GM23338 (cell line): ENCODE data around the gene PRODH2. TPM values are rescaled to one million over a fixed set of nuclear protein-coding genes. Genes with fewer than 3 reads are reported as not detected.

Experiments
- ATAC-seq: fragments of 200-7000 bp; cut with Tn5 transposase; 3 replicates; pipeline ENCODE4 v1.9.1; 2020
- DNase-seq: peaks from one replicate; pipeline ENCODE4 v3.0.0-alpha.2; 2015; ENCODE audit warnings: low spot score
- H2AFZ ChIP-seq: fragments of 200-600 bp; sonication (generic); 2 replicates; pipeline ENCODE4 v1.8.0; 2016; ENCODE audit warnings: antibody characterized with exemption, mild to moderate bottlenecking, moderate library complexity
- H3F3A ChIP-seq: fragments of 200-600 bp; sonication (generic); replicated peaks from 2 replicates; pipeline ENCODE4 v1.8.0; 2017; ENCODE audit warnings: antibody characterized with exemption, mixed run types, low read depth
- H3K27ac ChIP-seq: fragments of 200-600 bp; sonication (generic); 2 replicates; pipeline ENCODE4 v1.6.1; 2016; ENCODE audit warnings: low read depth
- H3K27me3 ChIP-seq: fragments of 200-600 bp; sonication (generic); 2 replicates; pipeline ENCODE4 v1.8.0; 2016; ENCODE audit warnings: mild to moderate bottlenecking, mixed run types, moderate library complexity; ENCODE audit not compliant: insufficient read depth
- H3K36me3 ChIP-seq: fragments of 200-600 bp; sonication (generic); 2 replicates; pipeline ENCODE4 v1.8.0; 2016; ENCODE audit warnings: mild to moderate bottlenecking; ENCODE audit not compliant: insufficient read depth
- H3K4me1 ChIP-seq: fragments of 200-600 bp; sonication (generic); 2 replicates; pipeline ENCODE4 v1.8.0; 2016; ENCODE audit warnings: mild to moderate bottlenecking, moderate library complexity; ENCODE audit not compliant: insufficient read depth
- H3K4me2 ChIP-seq: fragments of 200-600 bp; sonication (generic); 2 replicates; pipeline ENCODE4 v1.7.1; 2017; ENCODE audit warnings: mixed run types
- H3K4me3 ChIP-seq: fragments of 200-600 bp; sonication (generic); 2 replicates; pipeline ENCODE4 v1.6.1; 2016; ENCODE audit warnings: mixed run types
- H3K79me2 ChIP-seq: fragments of 200-600 bp; sonication (generic); replicated peaks from 2 replicates; pipeline ENCODE4 v1.8.0; 2017; ENCODE audit warnings: mild to moderate bottlenecking; ENCODE audit not compliant: insufficient read depth
- H3K9me2 ChIP-seq: fragments of 200-600 bp; sonication (generic); 2 replicates; pipeline ENCODE4 v1.8.0; 2017; ENCODE audit not compliant: insufficient read depth
- H4K20me1 ChIP-seq: fragments of 200-600 bp; sonication (generic); replicated peaks from 2 replicates; pipeline ENCODE4 v1.8.0; 2017; ENCODE audit warnings: mild to moderate bottlenecking; ENCODE audit not compliant: insufficient read depth
- H3K27ac Mint-ChIP-seq: 2 replicates; pipeline ENCODE4 v1.8.0; 2020; ENCODE audit warnings: inconsistent platforms, mild to moderate bottlenecking, moderate library complexity, mixed read lengths
- H3K27me3 Mint-ChIP-seq: 3 replicates; pipeline ENCODE4 v1.8.0; 2022; ENCODE audit warnings: low read depth, mild to moderate bottlenecking, moderate library complexity, mixed read lengths, inconsistent platforms; ENCODE audit not compliant: insufficient read depth, poor library complexity
- H3K36me3 Mint-ChIP-seq: 3 replicates; pipeline ENCODE4 v1.8.0; 2021; ENCODE audit warnings: low read depth, mild to moderate bottlenecking, inconsistent platforms, moderate library complexity, mixed read lengths
- H3K4me1 Mint-ChIP-seq: 3 replicates; pipeline ENCODE4 v1.8.0; 2020; ENCODE audit warnings: mild to moderate bottlenecking, inconsistent platforms, mixed read lengths
- H3K4me3 Mint-ChIP-seq: 3 replicates; pipeline ENCODE4 v1.8.0; 2021; ENCODE audit warnings: moderate library complexity, mild to moderate bottlenecking, inconsistent platforms, mixed read lengths
- H3K9me3 Mint-ChIP-seq: 3 replicates; pipeline ENCODE4 v1.8.0; 2020; ENCODE audit warnings: moderate library complexity, mild to moderate bottlenecking, inconsistent platforms, mixed read lengths
- CREB1 ChIP-seq: fragments of 250-450 bp; sonication (Bioruptor Pico); IDR thresholded peaks from 2 replicates; pipeline ENCODE4 v1.5.0; 2020; ENCODE audit warnings: low read depth, mild to moderate bottlenecking, moderate library complexity
- EZH2 ChIP-seq: fragments of 200-600 bp; sonication (generic); IDR thresholded peaks from one replicate; pipeline ENCODE4 v1.8.0; 2017; ENCODE audit warnings: antibody characterized with exemption, mild to moderate bottlenecking, low read depth; ENCODE audit not compliant: unreplicated experiment
- EZH2phosphoT487 ChIP-seq: fragments of 200-600 bp; sonication (generic); IDR thresholded peaks from one replicate; pipeline ENCODE4 v1.8.1; 2018; ENCODE audit warnings: antibody characterized with exemption; ENCODE audit not compliant: unreplicated experiment
- JUNB ChIP-seq: IDR thresholded peaks from one replicate; pipeline ENCODE4 v1.6.1; 2016; ENCODE audit warnings: antibody characterized with exemption; ENCODE audit not compliant: unreplicated experiment
- NANOG ChIP-seq: IDR thresholded peaks from 2 replicates; pipeline ENCODE4 v1.6.1; 2016; ENCODE audit warnings: antibody characterized with exemption, borderline replicate concordance
- POLR2AphosphoS5 ChIP-seq: IDR thresholded peaks from 2 replicates; pipeline ENCODE4 v1.6.1; 2016; ENCODE audit warnings: antibody characterized with exemption, low read depth
- STAT1 ChIP-seq: IDR thresholded peaks from one replicate; pipeline ENCODE4 v1.6.1; 2016; ENCODE audit warnings: antibody characterized with exemption; ENCODE audit not compliant: unreplicated experiment
- ZNF114 ChIP-seq: fragments of 250-450 bp; sonication (Bioruptor Pico); IDR thresholded peaks from 2 replicates; pipeline ENCODE4 v1.5.0; 2020; ENCODE audit warnings: mild to moderate bottlenecking, moderate library complexity
- ZNF331 ChIP-seq: fragments of 250-450 bp; sonication (Bioruptor Pico); IDR thresholded peaks from 2 replicates; pipeline ENCODE4 v1.5.0; 2020; ENCODE audit warnings: low read depth, mild to moderate bottlenecking, moderate library complexity
- polyA plus RNA-seq: library from polyadenylated mRNA; unstranded; fragments of >200 nt; fragmentation: Nextera tagmentation; extraction: Ambion mirVana; gene quantifications from 2 replicates; pipeline ENCODE4 v1.2.1, GENCODE V29; 2016
- total RNA-seq: library from RNA; depleted of rRNA; stranded (reverse); fragments of >200 nt; shearing (Covaris generic); gene quantifications from 2 replicates; pipeline ENCODE4 v1.2.3, GENCODE V29; 2014
- TF ChIP-seq, protein P1 (sequence below), 2 experiments: fragments of 200-600 bp in 1 of 2; sonication (generic) in 1 of 2; conservative IDR thresholded peaks; 2 replicates each; pipeline versions ENCODE4 v1.5.1 to v1.6.1; 2016 to 2017; ENCODE audit warnings: antibody characterized with exemption in 2 of 2, low read depth in 2 of 2, mild to moderate bottlenecking in 2 of 2, moderate library complexity in 1 of 2
- TF ChIP-seq, protein P2 (sequence below): fragments of 250-450 bp; sonication (Bioruptor Pico); IDR thresholded peaks from 2 replicates; pipeline ENCODE4 v1.5.0; 2020; ENCODE audit warnings: mild to moderate bottlenecking, moderate library complexity
- TF ChIP-seq, protein P3 (sequence below): IDR thresholded peaks from one replicate; pipeline ENCODE4 v1.6.1; 2018; ENCODE audit warnings: antibody characterized with exemption; ENCODE audit not compliant: unreplicated experiment
- TF ChIP-seq, protein P4 (sequence below): IDR thresholded peaks from 2 replicates; pipeline ENCODE4 v1.6.1; 2016; ENCODE audit warnings: antibody characterized with exemption

Gene PRODH2
- total and polyA plus RNA-seq, 2 experiments from 2014 or later: not detected

- ATAC-seq (no peak), DNase-seq (no peak)
- H3K4me1 ChIP-seq: peaks cover 23% of the 10 kb centered on the region
- TF ChIP-seq JUNB (no peak), EZH2 (no peak), ZNF114 (no peak), CREB1 (no peak), NANOG (no peak), ZNF331 (CRISPR knock-in tag) (no peak), EZH2phosphoT487 (no peak), STAT1 (no peak), POLR2AphosphoS5 (no peak)
- TF ChIP-seq, protein P1, sequence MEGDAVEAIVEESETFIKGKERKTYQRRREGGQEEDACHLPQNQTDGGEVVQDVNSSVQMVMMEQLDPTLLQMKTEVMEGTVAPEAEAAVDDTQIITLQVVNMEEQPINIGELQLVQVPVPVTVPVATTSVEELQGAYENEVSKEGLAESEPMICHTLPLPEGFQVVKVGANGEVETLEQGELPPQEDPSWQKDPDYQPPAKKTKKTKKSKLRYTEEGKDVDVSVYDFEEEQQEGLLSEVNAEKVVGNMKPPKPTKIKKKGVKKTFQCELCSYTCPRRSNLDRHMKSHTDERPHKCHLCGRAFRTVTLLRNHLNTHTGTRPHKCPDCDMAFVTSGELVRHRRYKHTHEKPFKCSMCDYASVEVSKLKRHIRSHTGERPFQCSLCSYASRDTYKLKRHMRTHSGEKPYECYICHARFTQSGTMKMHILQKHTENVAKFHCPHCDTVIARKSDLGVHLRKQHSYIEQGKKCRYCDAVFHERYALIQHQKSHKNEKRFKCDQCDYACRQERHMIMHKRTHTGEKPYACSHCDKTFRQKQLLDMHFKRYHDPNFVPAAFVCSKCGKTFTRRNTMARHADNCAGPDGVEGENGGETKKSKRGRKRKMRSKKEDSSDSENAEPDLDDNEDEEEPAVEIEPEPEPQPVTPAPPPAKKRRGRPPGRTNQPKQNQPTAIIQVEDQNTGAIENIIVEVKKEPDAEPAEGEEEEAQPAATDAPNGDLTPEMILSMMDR (conservative IDR thresholded peaks at IDR 0.05; ENCODE audit: low read depth in 2 of 2): no peak
- TF ChIP-seq, protein P2, sequence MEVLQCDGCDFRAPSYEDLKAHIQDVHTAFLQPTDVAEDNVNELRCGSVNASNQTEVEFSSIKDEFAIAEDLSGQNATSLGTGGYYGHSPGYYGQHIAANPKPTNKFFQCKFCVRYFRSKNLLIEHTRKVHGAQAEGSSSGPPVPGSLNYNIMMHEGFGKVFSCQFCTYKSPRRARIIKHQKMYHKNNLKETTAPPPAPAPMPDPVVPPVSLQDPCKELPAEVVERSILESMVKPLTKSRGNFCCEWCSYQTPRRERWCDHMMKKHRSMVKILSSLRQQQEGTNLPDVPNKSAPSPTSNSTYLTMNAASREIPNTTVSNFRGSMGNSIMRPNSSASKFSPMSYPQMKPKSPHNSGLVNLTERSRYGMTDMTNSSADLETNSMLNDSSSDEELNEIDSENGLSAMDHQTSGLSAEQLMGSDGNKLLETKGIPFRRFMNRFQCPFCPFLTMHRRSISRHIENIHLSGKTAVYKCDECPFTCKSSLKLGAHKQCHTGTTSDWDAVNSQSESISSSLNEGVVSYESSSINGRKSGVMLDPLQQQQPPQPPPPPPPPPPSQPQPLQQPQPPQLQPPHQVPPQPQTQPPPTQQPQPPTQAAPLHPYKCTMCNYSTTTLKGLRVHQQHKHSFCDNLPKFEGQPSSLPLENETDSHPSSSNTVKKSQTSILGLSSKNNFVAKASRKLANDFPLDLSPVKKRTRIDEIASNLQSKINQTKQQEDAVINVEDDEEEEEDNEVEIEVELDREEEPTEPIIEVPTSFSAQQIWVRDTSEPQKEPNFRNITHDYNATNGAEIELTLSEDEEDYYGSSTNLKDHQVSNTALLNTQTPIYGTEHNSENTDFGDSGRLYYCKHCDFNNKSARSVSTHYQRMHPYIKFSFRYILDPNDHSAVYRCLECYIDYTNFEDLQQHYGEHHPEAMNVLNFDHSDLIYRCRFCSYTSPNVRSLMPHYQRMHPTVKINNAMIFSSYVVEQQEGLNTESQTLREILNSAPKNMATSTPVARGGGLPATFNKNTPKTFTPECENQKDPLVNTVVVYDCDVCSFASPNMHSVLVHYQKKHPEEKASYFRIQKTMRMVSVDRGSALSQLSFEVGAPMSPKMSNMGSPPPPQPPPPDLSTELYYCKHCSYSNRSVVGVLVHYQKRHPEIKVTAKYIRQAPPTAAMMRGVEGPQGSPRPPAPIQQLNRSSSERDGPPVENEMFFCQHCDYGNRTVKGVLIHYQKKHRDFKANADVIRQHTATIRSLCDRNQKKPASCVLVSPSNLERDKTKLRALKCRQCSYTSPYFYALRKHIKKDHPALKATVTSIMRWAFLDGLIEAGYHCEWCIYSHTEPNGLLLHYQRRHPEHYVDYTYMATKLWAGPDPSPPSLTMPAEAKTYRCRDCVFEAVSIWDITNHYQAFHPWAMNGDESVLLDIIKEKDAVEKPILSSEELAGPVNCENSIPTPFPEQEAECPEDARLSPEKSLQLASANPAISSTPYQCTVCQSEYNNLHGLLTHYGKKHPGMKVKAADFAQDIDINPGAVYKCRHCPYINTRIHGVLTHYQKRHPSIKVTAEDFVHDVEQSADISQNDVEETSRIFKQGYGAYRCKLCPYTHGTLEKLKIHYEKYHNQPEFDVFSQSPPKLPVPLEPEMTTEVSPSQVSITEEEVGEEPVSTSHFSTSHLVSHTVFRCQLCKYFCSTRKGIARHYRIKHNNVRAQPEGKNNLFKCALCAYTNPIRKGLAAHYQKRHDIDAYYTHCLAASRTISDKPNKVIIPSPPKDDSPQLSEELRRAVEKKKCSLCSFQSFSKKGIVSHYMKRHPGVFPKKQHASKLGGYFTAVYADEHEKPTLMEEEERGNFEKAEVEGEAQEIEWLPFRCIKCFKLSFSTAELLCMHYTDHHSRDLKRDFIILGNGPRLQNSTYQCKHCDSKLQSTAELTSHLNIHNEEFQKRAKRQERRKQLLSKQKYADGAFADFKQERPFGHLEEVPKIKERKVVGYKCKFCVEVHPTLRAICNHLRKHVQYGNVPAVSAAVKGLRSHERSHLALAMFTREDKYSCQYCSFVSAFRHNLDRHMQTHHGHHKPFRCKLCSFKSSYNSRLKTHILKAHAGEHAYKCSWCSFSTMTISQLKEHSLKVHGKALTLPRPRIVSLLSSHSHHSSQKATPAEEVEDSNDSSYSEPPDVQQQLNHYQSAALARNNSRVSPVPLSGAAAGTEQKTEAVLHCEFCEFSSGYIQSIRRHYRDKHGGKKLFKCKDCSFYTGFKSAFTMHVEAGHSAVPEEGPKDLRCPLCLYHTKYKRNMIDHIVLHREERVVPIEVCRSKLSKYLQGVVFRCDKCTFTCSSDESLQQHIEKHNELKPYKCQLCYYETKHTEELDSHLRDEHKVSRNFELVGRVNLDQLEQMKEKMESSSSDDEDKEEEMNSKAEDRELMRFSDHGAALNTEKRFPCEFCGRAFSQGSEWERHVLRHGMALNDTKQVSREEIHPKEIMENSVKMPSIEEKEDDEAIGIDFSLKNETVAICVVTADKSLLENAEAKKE: no peak
- TF ChIP-seq, protein P3, sequence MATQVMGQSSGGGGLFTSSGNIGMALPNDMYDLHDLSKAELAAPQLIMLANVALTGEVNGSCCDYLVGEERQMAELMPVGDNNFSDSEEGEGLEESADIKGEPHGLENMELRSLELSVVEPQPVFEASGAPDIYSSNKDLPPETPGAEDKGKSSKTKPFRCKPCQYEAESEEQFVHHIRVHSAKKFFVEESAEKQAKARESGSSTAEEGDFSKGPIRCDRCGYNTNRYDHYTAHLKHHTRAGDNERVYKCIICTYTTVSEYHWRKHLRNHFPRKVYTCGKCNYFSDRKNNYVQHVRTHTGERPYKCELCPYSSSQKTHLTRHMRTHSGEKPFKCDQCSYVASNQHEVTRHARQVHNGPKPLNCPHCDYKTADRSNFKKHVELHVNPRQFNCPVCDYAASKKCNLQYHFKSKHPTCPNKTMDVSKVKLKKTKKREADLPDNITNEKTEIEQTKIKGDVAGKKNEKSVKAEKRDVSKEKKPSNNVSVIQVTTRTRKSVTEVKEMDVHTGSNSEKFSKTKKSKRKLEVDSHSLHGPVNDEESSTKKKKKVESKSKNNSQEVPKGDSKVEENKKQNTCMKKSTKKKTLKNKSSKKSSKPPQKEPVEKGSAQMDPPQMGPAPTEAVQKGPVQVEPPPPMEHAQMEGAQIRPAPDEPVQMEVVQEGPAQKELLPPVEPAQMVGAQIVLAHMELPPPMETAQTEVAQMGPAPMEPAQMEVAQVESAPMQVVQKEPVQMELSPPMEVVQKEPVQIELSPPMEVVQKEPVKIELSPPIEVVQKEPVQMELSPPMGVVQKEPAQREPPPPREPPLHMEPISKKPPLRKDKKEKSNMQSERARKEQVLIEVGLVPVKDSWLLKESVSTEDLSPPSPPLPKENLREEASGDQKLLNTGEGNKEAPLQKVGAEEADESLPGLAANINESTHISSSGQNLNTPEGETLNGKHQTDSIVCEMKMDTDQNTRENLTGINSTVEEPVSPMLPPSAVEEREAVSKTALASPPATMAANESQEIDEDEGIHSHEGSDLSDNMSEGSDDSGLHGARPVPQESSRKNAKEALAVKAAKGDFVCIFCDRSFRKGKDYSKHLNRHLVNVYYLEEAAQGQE: no peak
- TF ChIP-seq, protein P4, sequence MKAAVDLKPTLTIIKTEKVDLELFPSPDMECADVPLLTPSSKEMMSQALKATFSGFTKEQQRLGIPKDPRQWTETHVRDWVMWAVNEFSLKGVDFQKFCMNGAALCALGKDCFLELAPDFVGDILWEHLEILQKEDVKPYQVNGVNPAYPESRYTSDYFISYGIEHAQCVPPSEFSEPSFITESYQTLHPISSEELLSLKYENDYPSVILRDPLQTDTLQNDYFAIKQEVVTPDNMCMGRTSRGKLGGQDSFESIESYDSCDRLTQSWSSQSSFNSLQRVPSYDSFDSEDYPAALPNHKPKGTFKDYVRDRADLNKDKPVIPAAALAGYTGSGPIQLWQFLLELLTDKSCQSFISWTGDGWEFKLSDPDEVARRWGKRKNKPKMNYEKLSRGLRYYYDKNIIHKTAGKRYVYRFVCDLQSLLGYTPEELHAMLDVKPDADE: no peak
- no peak overlapping the region for H3K27ac ChIP-seq
- peaks cover 2% of the 10 kb centered on the region; the same call in 1 of the 2 replicates for H4K20me1 ChIP-seq
- H3K27me3 ChIP-seq: peaks cover 17% of the 10 kb centered on the region
- H3K9me2 ChIP-seq: no peaks in the 10 kb centered on the region
- 0 out of 2 replicates have a peak, but pooled peaks cover 3% of the 10 kb centered on the region for H3F3A ChIP-seq
- Mint-ChIP-seq H3K9me3 (peaks cover 3% of the 10 kb centered on the region; the same call in 1 of the 3 replicates), H3K27ac (no peak overlapping the region), H3K36me3 (no peaks in the 10 kb centered on the region; the same call in 2 of the 3 replicates), H3K4me3 (no peak overlapping the region), H3K4me1 (peaks cover 30% of the 10 kb centered on the region), H3K27me3 (peaks cover 47% of the 10 kb centered on the region)
- H3K79me2 ChIP-seq: no peaks in the 10 kb centered on the region
- H3K4me2 ChIP-seq: no peak overlapping the region
- H3K4me3 ChIP-seq: no peak overlapping the region
- no peak overlapping the region for H2AFZ ChIP-seq
- H3K36me3 ChIP-seq: no peaks in the 10 kb centered on the region
These were observed 36.4 kb upstream of the PRODH2 start for GRCh38 chr19:35848919-35849505.
